ENCODE results near the gene GABRR3.

The GABRR3 gene

DNA sequence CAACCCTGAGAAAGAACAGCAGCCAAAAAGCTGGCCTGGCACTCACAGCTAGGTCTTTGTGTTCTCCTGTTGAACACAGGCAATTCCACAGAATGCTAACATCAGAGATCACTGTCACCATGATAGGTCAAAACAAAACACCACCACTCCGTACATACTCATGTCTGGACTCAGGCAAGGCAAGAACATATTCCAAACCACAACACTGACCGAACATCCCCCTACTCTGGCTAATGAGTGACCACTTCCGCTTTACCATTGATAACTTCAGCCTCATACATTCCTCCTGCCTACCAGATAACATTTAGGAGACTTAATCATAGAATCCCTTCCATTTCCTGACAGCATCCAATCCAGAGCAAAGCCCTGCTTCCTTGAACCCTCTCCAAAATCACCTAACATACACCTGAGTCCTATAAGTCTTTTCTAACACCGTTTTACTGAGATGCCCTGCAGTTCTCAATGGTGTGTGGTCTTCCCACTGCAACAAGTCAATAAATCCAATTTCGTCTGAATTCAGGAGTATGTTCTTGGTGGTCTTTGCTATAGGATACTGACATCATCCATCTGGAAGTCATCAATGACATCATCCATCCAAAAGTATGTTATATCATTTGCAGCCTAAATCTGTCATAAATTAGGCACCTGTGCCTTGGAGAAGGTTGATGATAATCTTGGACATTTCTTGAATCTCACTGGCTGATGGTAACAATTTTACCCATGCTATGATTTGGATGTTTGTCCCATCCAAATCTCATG is 86.6 kb downstream of the GABRR3 start:
- no peak overlapping the region for H3K9ac ChIP-seq (ENCODE audit: low read length)
- no peaks in the 10 kb centered on the region for H3K9me2 ChIP-seq (replicated peaks; ENCODE audit: insufficient read depth, low read length)
- H3K36me3 ChIP-seq (replicated peaks; ENCODE audit: insufficient read depth, low read length) = peaks cover 7% of the 10 kb centered on the region; the same call in 1 of the 2 replicates
- no peak overlapping the region for H2AFZ ChIP-seq (ENCODE audit: low read length)
- H3K9me3 ChIP-seq (replicated peaks; ENCODE audit: insufficient read depth, low read length) = no peaks in the 10 kb centered on the region
- no peak overlapping the region for H3K27ac ChIP-seq (ENCODE audit: low read length)
- TF ChIP-seq EZH2 (optimal IDR thresholded peaks at IDR 0.05; ENCODE audit: low read depth, low read length) (no peak), EZH2phosphoT487 (IDR thresholded peaks at IDR 0.05; ENCODE audit: low read length) (no peak), CTCF (IDR thresholded peaks at IDR 0.05; ENCODE audit: low read length) (no peak)
- no peaks in the 10 kb centered on the region for H3K79me2 ChIP-seq (ENCODE audit: low read length)
- no peaks in the 10 kb centered on the region for H3K4me1 ChIP-seq (ENCODE audit: low read length)
- no peak for DNase-seq
- no peak overlapping the region for H3K4me2 ChIP-seq (ENCODE audit: low read depth, low read length)
- H3F3A ChIP-seq (ENCODE audit: insufficient read depth, low read length) = no peaks in the 10 kb centered on the region
- H3K4me3 ChIP-seq (ENCODE audit: low read length) = no peak overlapping the region
- no peaks in the 10 kb centered on the region for H4K20me1 ChIP-seq (ENCODE audit: insufficient read depth, low read length)
- H3K27me3 ChIP-seq (replicated peaks; ENCODE audit: insufficient read depth, low read length) = no peaks in the 10 kb centered on the region

GRCh38 chr3:97942801-97943546 is 92.1 kb downstream of the GABRR3 start:
- Histone ChIP-seq H4K20me1 (ENCODE audit: insufficient read depth, low read length) (no peaks in the 10 kb centered on the region), H3F3A (ENCODE audit: insufficient read depth, low read length) (no peaks in the 10 kb centered on the region), H2AFZ (ENCODE audit: low read length) (no peak overlapping the region), H3K79me2 (ENCODE audit: low read length) (no peaks in the 10 kb centered on the region), H3K9me3 (replicated peaks; ENCODE audit: insufficient read depth, low read length) (no peaks in the 10 kb centered on the region), H3K4me2 (ENCODE audit: low read depth, low read length) (no peak overlapping the region), H3K36me3 (replicated peaks; ENCODE audit: insufficient read depth, low read length) (peaks cover 9% of the 10 kb centered on the region; the same call in 1 of the 2 replicates), H3K9me2 (replicated peaks; ENCODE audit: insufficient read depth, low read length) (no peaks in the 10 kb centered on the region), H3K27ac (ENCODE audit: low read length) (no peak overlapping the region), H3K4me3 (ENCODE audit: low read length) (no peak overlapping the region), H3K4me1 (ENCODE audit: low read length) (no peaks in the 10 kb centered on the region), H3K27me3 (replicated peaks; ENCODE audit: insufficient read depth, low read length) (no peaks in the 10 kb centered on the region), H3K9ac (ENCODE audit: low read length) (no peak overlapping the region)
- no peak for DNase-seq
- TF ChIP-seq EZH2phosphoT487 (IDR thresholded peaks at IDR 0.05; ENCODE audit: low read length) (no peak), CTCF (IDR thresholded peaks at IDR 0.05; ENCODE audit: low read length) (no peak), EZH2 (optimal IDR thresholded peaks at IDR 0.05; ENCODE audit: low read depth, low read length) (no peak)

- H3K4me1 ChIP-seq (ENCODE audit: low read length) = no peaks in the 10 kb centered on the region
- no peak overlapping the region for H2AFZ ChIP-seq (ENCODE audit: low read length)
- no peaks in the 10 kb centered on the region for H3K27me3 ChIP-seq (replicated peaks; ENCODE audit: insufficient read depth, low read length)
- H3K4me2 ChIP-seq (ENCODE audit: low read depth, low read length) = no peak overlapping the region
- H3K79me2 ChIP-seq (ENCODE audit: low read length) = no peaks in the 10 kb centered on the region
- peaks cover 5% of the 10 kb centered on the region; the same call in 1 of the 2 replicates for H3K36me3 ChIP-seq (replicated peaks; ENCODE audit: insufficient read depth, low read length)
- no peak overlapping the region for H3K9ac ChIP-seq (ENCODE audit: low read length)
- no peaks in the 10 kb centered on the region for H3K9me2 ChIP-seq (replicated peaks; ENCODE audit: insufficient read depth, low read length)
- TF ChIP-seq CTCF (IDR thresholded peaks at IDR 0.05; ENCODE audit: low read length) (no peak), EZH2phosphoT487 (IDR thresholded peaks at IDR 0.05; ENCODE audit: low read length) (no peak), EZH2 (optimal IDR thresholded peaks at IDR 0.05; ENCODE audit: low read depth, low read length) (no peak)
- no peaks in the 10 kb centered on the region for H3F3A ChIP-seq (ENCODE audit: insufficient read depth, low read length)
- H3K27ac ChIP-seq (ENCODE audit: low read length) = no peak overlapping the region
- no peak overlapping the region for H3K4me3 ChIP-seq (ENCODE audit: low read length)
- no peaks in the 10 kb centered on the region for H4K20me1 ChIP-seq (ENCODE audit: insufficient read depth, low read length)
- DNase-seq = no peak
- no peaks in the 10 kb centered on the region for H3K9me3 ChIP-seq (replicated peaks; ENCODE audit: insufficient read depth, low read length)
Measured at GRCh38 chr3:97940034-97940433, 95.1 kb downstream of the GABRR3 start.

Data from MM.1S (cell line).